HG03432 (cell line): ENCODE measurements around the gene OR5AU1.
A peak's percentile ranks its signal among the peaks of the same experiment; 100 is the strongest.
"Not testable (repeated sequence)": the region's sequence is repeated elsewhere in the genome, so short reads cannot be mapped to it uniquely, and the experiment has no call there.

ENCODE experiments used
- ATAC-seq: cut with Tn5 transposase; IDR thresholded peaks from one replicate; pipeline ENCODE4 v1.9.1; 2021; ENCODE audit warnings: mild to moderate bottlenecking, moderate library complexity; ENCODE audit not compliant: unreplicated experiment

OR5AU1 gene

DNA sequence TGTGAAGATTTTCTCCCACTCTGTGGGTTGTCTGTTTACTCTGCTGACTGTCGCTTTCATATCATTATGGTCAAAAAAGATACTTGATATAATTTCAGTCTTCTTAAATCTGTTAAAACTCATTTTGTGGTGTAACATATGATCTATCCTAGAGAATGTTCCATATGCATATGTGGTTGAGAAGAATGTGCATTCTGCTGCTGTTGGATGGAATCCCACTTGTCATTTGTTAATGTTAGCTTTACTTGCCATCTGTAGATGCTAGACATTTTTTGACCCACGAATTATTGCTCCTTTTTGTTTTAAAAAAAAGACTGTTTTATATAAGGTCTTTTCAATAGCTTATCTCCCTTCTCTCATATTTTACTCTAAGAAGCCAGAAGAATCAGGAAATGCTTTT is 26.3 kb upstream of the OR5AU1 start:
- ATAC-seq = no peak

DNA sequence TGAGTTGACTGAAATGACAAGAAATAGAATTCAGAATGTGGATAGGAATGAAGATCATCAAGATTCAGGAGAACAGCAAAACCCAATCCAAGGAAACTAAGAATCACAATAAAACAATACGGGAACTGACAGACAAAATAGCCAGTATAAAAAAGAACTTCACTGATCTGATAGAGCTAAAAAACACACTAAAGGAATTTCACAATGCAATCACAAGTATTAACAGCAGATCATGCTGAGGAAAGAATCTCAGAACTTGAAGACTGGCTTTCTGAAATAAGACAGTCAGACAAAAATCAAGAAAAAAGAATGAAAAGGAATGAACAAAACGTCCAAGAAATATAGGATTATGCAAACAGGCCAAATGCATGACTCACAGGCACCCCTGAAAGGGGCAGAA is 15.3 kb upstream of the OR5AU1 start:
- no peak for ATAC-seq

DNA sequence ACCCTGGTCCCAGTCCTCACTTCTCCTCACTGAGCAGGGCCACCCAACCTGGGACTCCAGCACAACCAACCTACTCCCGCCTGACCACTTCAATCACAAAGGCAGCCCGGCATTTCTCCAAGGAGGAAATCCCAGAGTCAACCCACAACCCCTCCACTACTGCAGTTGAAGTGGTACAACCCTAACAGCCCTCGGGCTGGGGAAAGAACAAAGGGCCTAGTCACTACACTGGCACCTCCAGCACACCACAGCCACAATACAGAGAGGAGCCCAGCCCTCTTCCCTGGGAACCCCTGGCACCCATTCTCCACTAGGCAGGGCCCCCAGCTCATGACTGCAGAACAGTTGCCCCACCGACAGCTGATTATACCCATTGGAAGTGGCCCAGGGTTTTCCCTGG is 13.7 kb upstream of the OR5AU1 start:
- ATAC-seq = no peak

DNA sequence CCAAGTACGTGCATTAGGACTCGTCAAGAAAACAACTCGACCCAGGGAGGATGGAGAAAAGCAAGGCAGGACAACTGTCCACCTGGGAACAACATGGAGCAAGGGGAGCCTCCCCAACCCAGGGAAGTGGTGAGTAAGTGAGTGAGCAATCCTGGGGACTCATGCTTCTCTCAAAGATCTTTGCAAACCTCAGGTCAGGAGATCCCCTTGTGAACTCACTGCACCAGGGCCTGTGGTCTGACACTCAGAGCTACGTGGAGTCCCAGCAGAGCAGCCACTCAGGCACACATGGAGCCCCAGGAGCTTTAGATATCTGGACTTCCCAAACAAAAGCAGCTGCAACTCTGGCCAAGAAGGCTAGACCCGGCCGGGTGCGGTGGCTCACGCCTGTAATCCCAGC is 12.2 kb upstream of the OR5AU1 start:
- no peak for ATAC-seq

DNA sequence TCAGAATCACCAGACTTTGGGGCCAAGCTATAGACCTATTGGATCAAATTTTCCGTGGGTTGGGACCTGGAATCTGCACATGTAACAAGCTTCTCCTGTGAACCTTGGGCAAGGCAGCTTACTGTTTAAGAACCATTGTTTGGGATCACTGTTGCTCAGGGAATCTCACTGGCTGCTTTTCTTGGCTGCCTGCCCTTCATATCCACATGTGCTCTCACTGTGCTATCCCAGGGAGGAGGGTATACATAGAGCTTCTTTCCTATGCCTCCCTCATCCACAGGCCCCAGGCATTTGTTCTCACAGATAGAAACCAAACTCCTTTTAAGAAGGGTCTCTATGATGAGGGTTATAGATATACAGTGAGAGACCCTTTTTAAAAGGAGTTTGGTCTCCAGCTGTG is 9.8 kb upstream of the OR5AU1 start:
- not testable (repeated sequence) for ATAC-seq

DNA sequence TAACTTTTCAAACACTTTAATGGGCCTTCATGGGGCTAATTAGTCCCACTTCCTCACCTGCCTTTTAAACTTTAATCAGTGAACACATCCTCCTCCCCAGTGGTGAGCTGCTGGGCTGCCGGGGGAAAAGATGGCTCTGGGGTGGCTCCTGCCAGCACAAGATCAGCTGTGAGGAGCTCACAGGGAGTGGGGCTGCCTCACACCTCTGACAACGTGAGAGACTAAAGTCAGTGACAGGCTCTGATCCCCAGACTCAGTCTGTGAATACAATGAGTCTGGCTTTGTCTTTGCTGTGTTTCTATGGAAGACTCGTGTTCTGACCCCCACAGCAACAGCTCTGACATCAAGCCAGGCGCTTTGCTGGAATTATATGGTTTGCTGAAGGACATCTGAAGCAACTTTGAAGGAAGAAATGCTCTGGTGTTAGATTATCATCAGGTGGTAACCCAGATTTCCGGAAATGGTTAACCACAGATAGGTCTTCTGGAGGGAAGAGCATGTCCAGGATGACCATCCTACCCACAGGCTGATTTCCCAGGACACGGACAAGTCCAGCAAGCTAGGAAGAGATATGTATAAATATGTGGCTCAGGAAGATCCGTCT is 9.2 kb upstream of the OR5AU1 start:
- ATAC-seq = not testable (repeated sequence)

DNA sequence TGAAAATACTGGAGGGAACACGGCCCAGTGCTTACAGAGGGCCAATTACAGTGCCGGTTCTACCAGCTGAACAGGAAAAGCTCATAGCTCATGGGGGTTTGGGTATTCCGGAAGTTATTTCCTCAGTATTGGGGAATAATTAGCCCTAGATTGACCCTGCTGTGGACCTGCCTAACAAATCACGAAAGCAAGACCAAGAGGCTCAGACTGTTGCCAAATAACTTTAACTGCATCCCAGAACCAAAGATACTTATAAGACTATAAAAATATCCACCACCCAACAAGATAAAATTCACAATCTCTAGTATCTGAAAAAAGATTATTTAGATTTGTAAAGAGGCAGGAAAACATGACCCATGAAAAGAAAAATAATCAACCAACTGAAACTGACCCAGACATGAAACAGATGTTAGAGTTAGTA is 8.0 kb upstream of the OR5AU1 start:
- ATAC-seq = no peak

DNA sequence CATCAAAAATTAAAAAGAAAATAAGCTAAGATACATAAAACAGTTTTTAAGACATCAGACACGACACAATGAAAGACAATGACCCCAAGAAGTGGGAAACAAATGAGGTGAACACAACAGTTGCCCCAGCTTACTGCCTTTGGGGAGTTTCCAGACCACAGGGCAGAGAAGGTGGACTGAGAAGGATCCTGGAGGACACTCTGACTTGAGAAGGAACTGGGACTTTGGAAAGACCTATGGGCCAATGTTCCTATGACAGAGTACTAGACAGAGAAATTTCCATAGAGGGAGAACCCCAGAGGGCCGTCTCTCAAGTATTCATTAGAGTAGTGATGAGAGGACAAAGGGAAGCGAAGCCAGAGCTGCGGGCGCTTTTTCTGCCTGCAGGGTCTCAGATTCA is 6.2 kb upstream of the OR5AU1 start:
- ATAC-seq = no peak

DNA sequence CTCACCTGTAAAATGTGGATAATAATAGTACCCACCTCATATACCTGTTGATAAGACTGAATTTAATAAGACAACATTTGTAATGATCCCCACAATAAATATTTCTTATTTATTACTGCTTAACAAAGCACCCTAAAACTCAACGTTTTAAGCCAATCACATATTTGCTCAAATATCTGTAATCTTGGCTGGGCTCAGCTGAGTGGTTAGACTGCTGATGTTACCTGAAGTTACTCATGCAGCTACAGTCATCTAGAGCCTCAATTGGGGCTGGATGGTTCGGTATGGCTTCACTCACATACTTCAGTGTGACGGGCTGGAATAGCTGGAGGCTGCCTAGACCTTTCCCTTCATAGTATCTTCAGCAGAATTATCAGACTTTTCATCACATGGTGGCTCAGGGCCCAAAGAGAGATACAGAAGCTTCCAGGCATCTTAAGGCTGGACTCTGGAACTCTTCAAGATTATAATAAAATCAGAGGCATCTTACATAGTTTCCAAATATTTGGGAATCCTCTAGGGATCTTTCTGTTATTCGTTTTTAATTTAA is 4.3 kb upstream of the OR5AU1 start:
- no peak for ATAC-seq

DNA sequence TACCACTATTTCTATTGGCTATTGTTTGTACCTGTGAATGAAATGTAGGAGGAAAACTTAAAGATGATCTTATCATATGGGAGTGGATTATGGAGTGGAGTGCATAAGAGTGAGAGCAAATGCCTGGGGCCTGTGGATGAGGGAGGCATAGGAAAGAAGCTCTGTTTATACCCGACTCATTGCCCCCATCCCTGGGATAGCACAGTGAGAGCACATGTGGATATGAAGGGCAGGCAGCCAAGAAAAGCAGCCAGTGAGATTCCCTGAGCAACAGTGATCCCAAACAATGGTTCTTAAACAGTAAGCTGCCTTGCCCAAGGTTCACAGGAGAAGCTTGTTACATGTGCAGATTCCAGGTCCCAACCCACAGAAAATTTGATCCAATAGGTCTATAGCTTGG is 2.3 kb upstream of the OR5AU1 start:
- not testable (repeated sequence) for ATAC-seq

DNA sequence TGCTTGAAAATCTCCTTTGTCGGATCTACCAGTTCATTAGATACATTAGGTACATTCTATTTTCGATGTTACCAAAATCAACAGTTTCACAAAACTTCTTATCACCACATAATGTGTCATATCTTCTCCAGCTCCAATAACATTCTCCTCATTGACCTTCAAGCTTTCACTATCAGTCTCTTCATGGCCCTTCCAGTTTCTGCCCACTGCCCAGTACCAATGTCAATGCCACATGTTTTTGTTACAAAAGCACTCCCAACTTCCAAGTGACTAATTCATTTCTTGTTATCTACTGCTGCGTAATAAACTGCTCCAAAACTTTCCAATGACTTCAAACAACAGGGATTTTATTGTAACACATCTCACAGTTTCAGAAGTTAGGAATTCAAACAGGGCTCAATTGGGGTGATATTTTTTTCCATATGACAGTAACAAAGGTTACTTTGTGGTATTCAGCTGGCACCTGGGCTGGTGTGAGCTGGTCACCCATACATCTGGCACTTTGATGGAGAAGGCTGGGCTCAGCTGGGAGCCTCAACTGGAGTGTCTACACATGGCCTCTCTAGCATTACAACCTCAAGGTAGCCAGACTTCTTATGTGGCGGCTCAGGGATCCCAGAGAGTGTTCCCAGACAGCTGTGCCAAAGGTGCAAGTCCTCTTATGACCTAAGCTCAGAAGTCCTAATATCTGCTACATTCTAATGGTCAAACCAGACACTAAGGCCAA is 6.1 kb downstream of the OR5AU1 start:
- ATAC-seq = no peak

DNA sequence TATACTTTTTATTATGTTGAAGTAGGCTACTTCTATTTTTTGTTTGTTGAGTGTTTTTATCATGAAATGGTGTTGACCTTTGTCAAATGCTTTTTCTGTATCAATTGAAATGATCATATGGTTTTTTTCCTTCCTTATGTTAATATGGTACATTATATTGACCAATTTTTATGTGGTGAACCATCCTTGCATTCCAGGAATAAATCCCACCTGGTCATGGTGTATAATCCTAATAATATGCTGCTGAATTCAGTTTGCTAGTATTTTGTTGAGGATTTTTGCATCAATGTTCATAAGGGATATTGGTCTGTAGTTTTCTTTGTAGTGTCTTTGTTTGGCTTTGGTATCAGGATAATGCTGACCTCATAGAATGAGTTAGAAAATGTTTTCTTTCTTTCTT is 10.4 kb downstream of the OR5AU1 start:
- no peak for ATAC-seq

DNA sequence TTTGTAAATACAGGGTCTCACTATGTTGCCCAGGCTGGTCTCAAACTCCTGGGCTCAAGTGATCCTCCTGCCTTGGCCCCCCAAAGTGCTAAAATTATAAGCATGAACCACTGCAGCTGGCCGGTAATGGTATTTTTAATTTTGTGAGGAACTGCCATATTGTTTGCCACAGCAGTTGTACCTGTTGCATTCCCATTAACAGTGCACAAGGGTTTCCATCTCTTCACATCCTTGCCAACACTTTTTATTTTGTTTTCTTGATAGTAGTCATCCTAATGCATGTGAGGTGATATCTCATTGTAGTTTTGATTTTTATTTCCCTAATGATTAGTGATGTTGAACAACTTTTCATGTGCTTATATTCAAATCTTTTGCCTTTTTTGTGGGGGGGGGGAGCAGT is 13.5 kb downstream of the OR5AU1 start:
- ATAC-seq = no peak

DNA sequence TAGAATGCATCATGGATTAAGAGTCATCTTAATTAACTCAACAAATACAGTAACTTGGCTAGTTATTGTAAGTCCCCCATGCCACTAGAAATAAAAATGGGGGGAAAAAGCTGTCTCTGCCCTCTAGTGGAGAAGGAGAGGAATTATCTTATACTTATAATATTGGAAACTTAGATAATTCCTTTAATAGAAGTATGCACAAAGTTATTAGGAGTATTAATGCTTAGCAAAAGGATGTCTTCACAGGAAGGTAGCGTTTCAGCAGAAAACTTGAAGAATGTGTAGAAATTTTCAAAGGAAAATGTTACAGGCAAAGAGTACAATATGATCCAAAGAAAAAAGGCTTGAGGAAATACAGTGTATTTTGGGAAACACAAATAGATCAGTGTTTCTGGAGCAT is 19.8 kb downstream of the OR5AU1 start:
- ATAC-seq = no peak

DNA sequence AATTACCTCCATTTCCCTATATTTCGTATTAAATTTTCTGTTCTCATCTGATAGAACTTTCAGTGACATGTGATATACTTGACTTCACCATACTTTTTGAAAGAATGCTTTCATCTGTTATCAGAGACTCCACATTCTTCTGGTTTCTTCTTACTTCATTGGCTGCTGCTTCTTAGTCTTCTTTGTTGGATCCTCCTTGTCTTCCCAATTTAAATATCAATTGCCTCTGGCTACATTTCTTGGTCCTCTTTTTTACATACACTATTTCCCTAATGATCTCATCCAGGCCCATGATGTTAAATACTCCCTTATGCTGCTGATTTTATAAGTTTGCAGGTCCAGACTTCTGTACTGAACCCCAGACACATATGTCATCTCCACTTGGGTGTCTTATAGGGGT is 22.0 kb downstream of the OR5AU1 start:
- no peak for ATAC-seq

DNA sequence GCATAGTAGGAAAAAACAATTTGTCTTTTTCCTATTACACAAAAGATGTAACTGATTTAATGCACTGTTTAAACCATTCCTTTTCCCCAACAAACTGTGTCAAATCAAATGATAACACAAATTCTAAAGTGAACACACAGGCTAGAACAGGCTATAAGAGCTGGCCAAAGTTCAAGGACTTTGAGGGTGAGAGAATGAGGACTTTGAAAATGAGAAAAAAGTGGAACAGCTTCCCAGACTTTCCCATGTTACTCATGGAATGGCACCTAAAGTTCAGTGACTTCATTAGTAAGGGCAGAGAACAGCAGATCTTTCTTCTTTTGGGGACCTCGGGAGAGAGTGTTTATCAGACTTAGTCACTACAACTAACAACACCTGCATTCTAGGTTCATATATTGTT is 32.4 kb downstream of the OR5AU1 start:
- no peak for ATAC-seq

DNA sequence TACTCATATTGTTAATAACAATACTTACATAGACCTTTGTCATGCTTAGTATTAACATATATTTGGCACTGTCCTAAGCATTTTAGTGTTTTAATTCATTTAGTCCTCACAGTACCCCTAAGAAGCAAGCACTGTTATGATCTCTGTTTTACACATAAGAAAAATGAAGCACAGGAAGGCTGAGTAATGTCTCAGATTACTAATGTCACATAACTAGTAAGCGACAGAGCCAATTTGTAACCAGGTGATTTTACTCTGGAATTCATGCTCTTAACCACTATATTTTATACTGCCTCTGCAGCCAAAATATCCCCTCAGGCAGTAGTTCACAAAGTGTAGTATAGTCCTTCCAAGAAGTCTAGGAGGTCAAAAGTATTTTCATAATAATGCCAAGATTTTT is 34.7 kb downstream of the OR5AU1 start:
- ATAC-seq = no peak

DNA sequence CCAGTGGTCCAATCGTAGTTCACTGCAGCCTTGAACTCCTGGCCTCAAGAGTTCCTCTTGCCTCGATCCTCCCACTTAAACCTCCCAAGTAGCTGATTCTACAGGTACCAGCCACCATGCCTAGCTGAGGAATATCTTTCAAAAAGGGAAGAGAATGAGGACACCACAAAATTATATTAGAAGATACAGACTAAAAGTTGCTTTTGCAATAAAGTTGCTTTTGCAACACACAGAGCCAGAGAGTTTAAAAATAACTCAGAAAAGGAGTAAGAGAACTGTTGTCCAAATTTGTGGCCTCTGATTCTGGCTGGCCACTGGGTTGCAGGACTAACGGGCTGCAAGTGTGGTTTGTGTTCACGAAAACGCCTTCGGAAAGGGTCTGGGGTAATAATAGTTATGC is 35.2 kb downstream of the OR5AU1 start:
- no peak for ATAC-seq

DNA sequence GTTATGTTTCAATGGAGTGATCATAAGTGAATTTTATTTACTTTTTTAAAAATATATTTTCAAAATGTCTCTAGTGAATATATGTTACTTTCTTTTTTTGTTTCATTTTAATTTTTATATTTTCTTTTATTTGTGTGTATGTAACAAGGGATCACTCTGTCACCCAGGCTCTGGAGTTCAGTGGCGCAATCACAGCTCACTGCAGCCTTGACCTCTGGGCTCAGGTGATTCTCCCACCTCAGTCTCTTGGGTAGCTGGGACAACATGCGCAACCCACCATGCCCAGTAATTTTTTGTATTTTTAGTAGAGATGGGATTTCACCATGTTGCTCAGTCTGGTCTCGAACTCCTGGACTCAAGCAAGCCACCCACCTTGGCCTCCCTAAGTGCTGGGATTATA is 36.9 kb downstream of the OR5AU1 start:
- ATAC-seq = no peak

DNA sequence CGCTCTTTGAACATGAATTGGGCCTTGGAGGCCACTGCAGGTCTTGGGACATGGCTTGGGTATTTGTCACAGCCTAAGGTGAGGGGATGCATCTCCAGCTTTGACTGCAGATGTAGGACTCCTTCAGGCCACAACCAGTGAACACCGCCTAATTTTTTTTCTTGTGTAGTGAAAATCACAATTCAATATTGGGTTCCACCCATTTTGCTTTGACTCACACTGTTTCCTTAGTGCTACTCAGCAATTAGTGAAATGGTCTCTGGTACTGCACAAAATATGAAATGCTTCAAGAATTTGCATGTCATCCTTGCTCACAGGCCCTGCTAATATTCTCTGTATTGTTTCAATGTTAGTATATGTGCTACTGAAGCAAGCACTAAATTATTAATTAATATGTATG is 42.5 kb downstream of the OR5AU1 start:
- no peak for ATAC-seq

DNA sequence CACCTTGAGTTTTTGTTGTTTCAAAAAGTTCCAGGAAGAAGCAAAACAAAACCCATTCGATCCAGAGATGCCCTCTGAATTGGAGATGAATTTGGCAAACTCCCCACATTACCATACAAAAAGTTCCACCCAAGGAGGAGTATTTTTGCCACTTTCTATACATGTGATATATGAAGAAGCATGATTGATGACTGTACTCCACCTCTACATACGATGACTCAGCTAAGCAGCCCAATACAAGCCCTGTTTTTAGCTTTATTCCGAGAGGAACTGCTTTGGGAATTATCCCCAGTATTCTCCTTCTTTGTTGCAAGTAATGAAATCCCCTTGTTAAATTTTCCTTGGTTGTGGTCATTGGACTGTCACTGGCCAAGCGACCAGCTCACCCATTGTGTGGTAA is 43.6 kb downstream of the OR5AU1 start:
- no peak for ATAC-seq

DNA sequence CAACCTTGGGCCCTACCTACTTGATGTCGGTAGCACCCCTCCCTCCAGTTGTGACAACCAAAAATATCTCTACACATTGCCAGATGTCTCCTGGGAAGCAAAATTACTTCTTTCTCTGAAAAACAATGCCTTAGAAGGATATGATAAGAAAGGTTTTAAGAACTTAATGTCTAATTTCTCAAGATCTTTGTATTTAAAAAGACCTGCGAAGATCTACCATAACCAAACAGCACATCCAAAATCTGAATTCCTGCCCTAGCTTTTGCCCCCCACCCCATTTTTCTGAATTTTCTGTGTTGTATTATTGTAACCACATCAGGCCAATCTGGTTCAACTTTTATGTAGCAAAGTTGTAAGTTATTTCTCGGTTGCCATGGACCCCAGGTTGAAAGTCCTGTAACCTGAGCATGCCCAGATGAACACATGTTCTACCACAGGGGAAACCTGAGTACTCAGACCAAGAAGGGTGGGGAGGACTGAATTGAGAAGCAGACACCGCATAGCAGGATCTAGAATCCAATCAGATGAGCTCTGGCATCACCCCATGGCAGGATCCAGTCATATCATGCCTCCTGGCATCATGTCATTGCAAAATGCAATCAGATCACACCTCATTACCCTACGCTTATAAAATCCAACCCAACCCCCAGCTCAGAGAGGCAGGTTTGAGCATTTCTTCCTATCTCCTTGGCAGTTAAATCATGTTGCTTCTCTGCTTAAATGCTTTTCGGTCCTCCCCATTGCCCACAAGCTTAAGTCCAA is 46.3 kb downstream of the OR5AU1 start:
- peak; percentile 56 for ATAC-seq
